IPS-18a (cell line): ENCODE results near the gene PPFIA2.

Experiments
- H3K27ac ChIP-seq: one replicate; pipeline ENCODE4 v1.5.1; 2013; ENCODE audit warnings: low read length
- H3K27me3 ChIP-seq: one replicate; pipeline ENCODE4 v1.6.1; 2013; ENCODE audit warnings: mild to moderate bottlenecking, low read length; ENCODE audit not compliant: control insufficient read depth, insufficient read depth
- H3K36me3 ChIP-seq: one replicate; pipeline ENCODE4 v1.6.1; 2013; ENCODE audit warnings: low read depth, low read length; ENCODE audit not compliant: control insufficient read depth
- H3K4me1 ChIP-seq: one replicate; pipeline ENCODE4 v1.6.1; 2013; ENCODE audit warnings: low read depth, low read length; ENCODE audit not compliant: control insufficient read depth
- H3K4me3 ChIP-seq: one replicate; pipeline ENCODE4 v1.5.1; 2013; ENCODE audit warnings: low read length
- H3K9ac ChIP-seq: one replicate; pipeline ENCODE4 v1.6.1; 2013; ENCODE audit warnings: mild to moderate bottlenecking, low read length, moderate library complexity
- H3K9me3 ChIP-seq: one replicate; pipeline ENCODE4 v1.6.1; 2013; ENCODE audit warnings: low read depth, low read length; ENCODE audit not compliant: control insufficient read depth

Gene PPFIA2

DNA sequence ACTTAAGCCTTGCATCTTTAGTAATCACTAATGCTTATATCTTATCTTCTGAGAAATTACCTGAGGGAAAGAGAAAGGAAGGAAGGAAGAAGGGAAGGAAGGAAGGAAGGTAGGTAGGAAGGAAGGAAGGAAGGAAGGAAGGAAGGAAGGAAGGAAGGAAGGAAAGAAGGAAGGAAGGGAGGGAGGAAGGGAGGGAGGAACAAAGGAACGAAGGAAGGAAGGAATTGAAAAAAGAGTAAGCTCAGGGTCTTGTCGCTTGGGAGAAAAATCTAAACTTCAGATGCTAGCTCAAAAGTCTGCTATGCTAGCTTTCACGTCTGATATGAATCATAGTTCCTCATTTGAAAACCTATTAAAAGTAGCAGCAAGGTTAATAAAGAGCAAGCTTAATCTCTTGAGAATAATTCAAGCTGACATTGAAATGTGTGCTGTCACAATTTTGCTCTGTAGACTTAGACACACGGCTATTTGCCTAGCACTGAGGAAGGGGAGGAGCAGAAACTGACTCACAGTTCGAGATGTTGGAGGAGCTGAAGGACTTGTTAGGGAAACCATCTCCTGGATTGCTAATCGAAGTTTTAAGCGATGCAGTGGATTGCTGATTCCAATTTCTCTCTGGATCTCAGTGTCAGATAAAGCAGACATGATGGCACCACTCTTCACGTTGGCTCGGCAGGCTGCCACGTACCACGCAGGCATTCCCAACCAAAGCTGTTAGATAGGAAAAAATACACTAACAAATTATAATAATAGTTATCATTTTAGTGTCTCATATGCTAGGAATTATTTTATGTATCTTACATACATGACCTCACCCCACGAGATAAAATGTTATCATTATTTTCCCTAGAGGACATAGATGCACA, 464.6 kb downstream of the PPFIA2 start:
- Histone ChIP-seq H3K4me3 (no peak overlapping the region), H3K36me3 (no peaks in the 10 kb centered on the region), H3K27ac (no peak overlapping the region), H3K27me3 (no peaks in the 10 kb centered on the region), H3K4me1 (no peaks in the 10 kb centered on the region), H3K9me3 (no peaks in the 10 kb centered on the region), H3K9ac (no peak overlapping the region)

DNA sequence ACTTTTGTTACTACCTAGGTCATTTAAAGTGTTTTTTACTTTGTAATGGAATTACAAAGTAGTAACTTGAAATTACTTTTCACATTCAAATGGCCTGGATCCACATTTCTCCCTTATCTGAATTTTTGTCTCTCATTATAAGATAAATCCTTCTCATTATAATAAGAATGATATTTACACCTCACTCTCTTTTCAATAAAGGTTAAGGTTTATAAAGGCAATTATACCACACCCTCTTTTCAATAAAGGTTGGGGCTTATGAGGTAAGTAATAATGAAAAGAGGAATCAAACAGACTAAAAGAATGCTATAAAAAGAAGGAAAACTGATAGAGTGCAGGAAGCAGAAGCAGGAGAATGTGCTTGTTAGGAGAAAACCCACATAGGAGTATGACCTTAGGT, 470.5 kb downstream of the PPFIA2 start:
- no peaks in the 10 kb centered on the region for H3K36me3 ChIP-seq
- H3K9ac ChIP-seq = no peak overlapping the region
- H3K27me3 ChIP-seq = no peaks in the 10 kb centered on the region
- no peak overlapping the region for H3K27ac ChIP-seq
- no peaks in the 10 kb centered on the region for H3K4me1 ChIP-seq
- no peak overlapping the region for H3K4me3 ChIP-seq
- no peaks in the 10 kb centered on the region for H3K9me3 ChIP-seq

DNA sequence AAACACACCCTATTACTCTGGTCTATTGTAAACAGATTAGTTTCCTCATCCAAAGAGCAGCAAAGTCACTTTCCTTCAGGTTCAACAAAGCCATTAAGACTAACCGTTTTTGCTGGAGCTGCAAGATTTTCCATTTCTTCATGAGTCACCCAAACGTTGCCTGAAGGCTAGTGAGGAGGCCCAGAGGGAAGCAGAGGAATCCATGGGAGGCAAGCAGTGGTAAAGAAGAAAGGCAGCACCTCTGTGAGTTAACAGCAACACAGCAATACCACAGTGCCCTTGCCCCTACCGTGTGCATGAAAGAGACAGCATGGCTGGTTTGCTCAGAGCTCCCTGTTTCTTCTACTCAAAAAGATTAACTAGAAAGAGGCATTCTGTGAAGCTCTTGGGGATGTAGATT, 475.0 kb downstream of the PPFIA2 start:
- Histone ChIP-seq H3K27ac (no peak overlapping the region), H3K4me1 (no peaks in the 10 kb centered on the region), H3K9ac (no peak overlapping the region), H3K27me3 (no peaks in the 10 kb centered on the region), H3K9me3 (no peaks in the 10 kb centered on the region), H3K4me3 (no peak overlapping the region), H3K36me3 (no peaks in the 10 kb centered on the region)

DNA sequence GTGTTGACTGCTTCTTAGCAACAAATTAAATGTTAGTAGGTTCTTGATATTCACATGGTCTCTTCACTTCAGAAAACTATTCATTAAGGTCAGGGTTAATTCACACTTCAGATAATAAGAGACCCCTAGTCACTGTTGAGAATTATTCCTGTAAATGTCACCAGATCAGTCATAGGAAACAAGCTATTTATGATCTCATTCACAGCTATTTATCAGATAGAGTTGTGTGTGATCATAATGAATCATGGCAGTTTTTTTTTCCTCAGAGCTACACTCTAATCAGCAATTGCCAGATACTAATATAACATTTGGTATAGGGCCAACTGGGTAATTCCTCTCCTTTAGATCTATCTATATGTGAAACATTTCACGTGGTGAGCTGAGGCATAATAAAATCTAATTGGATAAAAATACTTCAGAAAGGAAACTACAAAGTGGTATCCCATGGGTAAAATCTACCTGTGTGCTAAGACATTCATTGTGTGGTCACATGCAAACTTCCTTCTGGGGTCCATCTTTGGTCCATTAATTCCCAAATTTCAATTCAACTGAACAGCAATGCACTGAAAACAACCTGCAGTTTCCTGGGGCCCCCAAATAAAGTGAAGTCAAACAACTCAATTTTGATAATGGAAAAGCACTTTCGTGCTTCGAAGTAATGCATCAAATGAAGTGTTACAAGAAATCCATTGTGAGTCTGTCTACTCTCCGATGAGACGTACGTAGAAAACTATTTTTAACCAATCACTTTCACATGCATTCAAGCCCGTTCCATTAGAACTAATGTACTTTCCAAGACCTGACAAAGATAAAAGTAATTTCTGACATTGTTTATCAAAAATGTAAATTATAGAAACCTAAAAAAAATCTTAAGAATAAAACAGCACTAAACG, 484.3 kb downstream of the PPFIA2 start:
- Histone ChIP-seq H3K4me3 (no peak overlapping the region), H3K4me1 (no peaks in the 10 kb centered on the region), H3K9ac (no peak overlapping the region), H3K27me3 (no peaks in the 10 kb centered on the region), H3K36me3 (no peaks in the 10 kb centered on the region), H3K27ac (no peak overlapping the region), H3K9me3 (no peaks in the 10 kb centered on the region)

DNA sequence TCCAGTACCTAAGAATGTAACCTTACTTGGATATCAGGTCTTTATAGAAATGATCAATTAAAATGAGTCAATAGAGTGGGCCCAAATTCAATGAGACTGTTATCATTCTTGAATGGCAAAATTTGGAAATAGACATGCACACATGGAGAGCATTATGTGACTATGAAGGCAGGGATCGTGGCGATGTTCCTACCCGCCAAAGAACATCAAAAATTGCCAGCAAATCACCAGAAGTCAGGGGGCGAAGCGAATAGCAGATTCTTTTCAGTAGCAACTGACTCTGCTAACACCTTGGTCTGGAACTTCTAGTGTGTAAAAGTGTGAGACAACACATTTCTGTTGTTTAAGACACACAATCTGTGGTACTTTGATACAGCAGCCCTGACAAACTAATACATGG, 488.8 kb downstream of the PPFIA2 start:
- no peaks in the 10 kb centered on the region for H3K36me3 ChIP-seq
- no peak overlapping the region for H3K27ac ChIP-seq
- H3K9ac ChIP-seq = no peak overlapping the region
- no peak overlapping the region for H3K4me3 ChIP-seq
- no peaks in the 10 kb centered on the region for H3K27me3 ChIP-seq
- H3K9me3 ChIP-seq = no peaks in the 10 kb centered on the region
- no peaks in the 10 kb centered on the region for H3K4me1 ChIP-seq

DNA sequence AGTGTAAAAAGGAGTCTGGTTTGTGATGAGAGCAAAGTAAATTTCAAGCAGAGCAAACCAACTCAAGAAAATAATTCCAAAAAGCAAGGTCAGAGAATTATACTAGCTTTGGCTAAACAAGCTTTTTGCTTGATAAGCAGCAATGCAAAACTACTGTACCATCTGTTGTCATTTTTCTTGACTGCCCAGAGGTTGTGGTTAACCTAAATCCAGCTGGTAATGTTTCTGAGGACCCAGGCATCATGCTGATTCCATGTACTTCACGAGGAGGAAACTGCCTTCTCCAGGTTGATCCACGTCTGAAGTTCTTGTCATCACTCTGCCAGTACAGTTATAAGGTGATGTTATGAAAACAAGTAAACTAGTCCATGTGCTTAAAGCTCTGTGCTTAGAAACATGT, 496.1 kb downstream of the PPFIA2 start:
- Histone ChIP-seq H3K4me3 (no peak overlapping the region), H3K4me1 (peaks cover 4% of the 10 kb centered on the region), H3K9me3 (no peaks in the 10 kb centered on the region), H3K27me3 (no peaks in the 10 kb centered on the region), H3K9ac (no peak overlapping the region), H3K27ac (no peak overlapping the region), H3K36me3 (no peaks in the 10 kb centered on the region)

DNA sequence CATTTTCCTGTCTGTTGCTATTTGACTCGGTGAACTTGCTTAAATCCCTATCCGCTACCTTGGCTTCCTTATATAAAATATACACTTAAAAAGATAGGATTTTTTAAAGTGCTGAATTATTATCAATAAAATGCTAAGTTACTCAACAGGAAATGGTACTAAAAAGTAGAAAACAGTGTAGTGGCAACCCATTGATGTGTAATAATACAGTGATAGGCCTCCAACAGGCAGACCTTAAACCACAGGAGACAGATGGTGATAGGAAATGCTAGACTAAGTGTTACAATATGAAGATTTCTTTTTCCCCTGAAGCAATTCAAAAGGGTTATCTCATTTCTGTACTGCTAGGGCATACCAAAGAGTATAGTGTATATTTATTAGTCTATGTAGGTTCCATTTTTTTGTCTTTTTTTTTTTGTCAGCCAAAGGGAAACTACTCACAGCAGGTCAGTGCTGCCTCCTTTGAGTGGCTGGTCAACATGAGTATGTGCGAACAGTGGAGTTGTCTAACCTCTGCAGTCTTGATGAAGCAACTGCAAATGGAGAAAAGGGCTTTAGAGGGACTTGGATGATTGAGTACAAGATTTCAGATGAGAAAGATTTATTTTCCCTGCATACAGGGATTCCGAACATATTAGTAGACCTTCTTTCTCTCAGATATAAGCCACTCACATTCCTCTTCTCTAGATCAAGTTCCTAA, 497.5 kb downstream of the PPFIA2 start:
- no peak overlapping the region for H3K27ac ChIP-seq
- no peaks in the 10 kb centered on the region for H3K27me3 ChIP-seq
- no peaks in the 10 kb centered on the region for H3K36me3 ChIP-seq

DNA sequence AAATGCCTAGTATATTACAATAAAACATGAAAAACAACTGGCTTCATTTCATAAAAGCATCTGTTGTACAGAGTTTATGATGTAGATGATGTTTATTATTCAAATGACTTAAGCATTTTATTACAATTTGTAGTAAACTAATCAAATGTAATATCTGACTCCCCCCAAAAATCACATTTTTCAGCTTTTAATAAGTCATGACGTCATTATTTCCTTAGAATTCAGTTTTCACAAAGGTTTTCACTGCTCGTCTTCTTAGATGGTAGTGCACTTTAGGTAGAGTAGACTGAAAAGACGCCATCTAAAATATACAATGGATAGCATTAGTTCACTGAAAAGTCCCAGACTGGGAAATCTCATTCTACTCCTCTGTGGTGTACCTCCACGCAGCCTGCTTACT, 499.8 kb downstream of the PPFIA2 start:
- Histone ChIP-seq H3K4me1 (peaks cover 18% of the 10 kb centered on the region), H3K36me3 (no peaks in the 10 kb centered on the region), H3K9me3 (no peaks in the 10 kb centered on the region), H3K27me3 (no peaks in the 10 kb centered on the region), H3K27ac (no peak overlapping the region), H3K9ac (no peak overlapping the region), H3K4me3 (no peak overlapping the region)

More for the DNA sequence above, 497.5 kb downstream of the PPFIA2 start:
- peaks cover 12% of the 10 kb centered on the region for H3K4me1 ChIP-seq
- no peak overlapping the region for H3K4me3 ChIP-seq
- no peaks in the 10 kb centered on the region for H3K9me3 ChIP-seq
- no peak overlapping the region for H3K9ac ChIP-seq

DNA sequence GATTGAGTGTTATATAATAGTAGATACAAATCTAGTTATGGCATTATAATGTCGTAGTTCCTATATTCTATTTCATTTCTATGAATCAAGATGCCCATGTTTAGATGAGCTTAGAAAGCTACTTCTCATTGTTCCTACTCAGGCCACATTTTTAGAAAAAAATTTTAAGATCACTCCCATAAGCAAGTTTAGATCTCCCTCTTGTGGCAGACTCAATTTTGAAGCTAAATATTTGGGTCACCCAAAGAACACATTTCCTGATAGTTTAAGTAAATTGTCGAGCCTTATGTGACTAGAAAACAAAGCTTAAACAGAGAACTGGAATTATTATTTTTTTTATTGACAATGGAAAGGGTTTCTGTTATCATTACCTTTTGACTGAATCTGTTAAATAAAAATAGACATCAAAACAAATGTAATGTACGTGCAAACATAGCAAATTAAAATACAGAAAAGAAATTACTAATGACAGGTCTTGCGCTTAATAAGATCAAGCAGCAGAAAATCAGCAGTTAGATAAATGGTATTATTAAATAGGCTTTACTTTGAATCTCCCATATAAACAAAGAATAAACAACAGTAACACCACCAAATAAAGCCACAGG, 501.1 kb downstream of the PPFIA2 start:
- H3K4me3 ChIP-seq = no peak overlapping the region
- peaks cover 18% of the 10 kb centered on the region for H3K4me1 ChIP-seq

DNA sequence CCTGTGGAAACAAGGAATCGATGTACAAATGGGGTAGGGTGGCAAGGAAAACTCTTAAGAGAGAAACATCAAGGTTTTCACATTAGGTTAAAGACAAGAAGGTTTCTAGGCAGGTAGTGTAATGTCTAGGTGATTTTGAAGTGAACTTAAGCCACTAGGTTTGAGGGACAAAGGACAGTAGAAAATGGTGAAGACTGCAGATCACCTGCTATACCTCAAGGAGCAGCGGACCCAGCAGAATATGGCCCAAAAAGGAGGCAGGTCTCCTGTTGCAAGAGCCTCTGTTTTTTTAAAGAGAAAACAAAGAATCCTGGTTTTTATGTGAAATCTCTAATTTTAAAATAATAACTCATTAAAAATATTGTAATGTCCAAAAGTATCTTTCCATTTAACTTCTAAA, 503.2 kb downstream of the PPFIA2 start:
- peaks cover 14% of the 10 kb centered on the region for H3K4me1 ChIP-seq
- no peaks in the 10 kb centered on the region for H3K9me3 ChIP-seq
- no peak overlapping the region for H3K27ac ChIP-seq
- H3K4me3 ChIP-seq = no peak overlapping the region
- no peaks in the 10 kb centered on the region for H3K27me3 ChIP-seq
- no peaks in the 10 kb centered on the region for H3K36me3 ChIP-seq
- H3K9ac ChIP-seq = no peak overlapping the region

More for the DNA sequence above, 501.1 kb downstream of the PPFIA2 start:
- no peaks in the 10 kb centered on the region for H3K36me3 ChIP-seq
- H3K27ac ChIP-seq = no peak overlapping the region
- no peak overlapping the region for H3K9ac ChIP-seq
- H3K27me3 ChIP-seq = no peaks in the 10 kb centered on the region
- no peaks in the 10 kb centered on the region for H3K9me3 ChIP-seq

DNA sequence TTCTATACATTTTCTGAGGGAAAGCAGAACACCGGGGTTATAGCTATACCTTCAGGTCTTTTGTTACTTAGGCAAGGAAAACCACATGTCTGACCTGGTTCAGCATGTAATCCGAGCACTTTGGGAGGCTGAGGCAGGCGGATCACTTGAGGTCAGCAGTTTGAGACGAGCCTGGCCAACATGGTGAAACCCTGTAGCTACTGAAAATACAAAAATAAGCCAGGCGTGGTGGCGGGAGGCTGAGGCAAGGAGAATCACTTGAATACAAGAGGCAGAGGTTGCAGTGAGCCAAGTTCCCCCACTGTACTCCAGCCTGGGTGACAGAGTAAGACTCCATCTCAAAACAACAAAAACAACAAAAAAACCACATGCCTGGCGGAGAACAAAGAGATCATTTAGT, 503.7 kb downstream of the PPFIA2 start:
- Histone ChIP-seq H3K36me3 (no peaks in the 10 kb centered on the region), H3K4me1 (peaks cover 14% of the 10 kb centered on the region), H3K27me3 (no peaks in the 10 kb centered on the region), H3K9me3 (no peaks in the 10 kb centered on the region), H3K9ac (no peak overlapping the region), H3K27ac (no peak overlapping the region), H3K4me3 (no peak overlapping the region)
